Right lobe of liver (tissue), 6 donors: ENCODE results near the gene NFASC. TPM values are rescaled to one million over a fixed set of nuclear protein-coding genes. Genes with fewer than 3 reads are reported as not detected.

Experiments used
- ATAC-seq, 4 donors: fragments of 200-7000 bp; cut with Tn5 transposase; one replicate each; pipeline ENCODE4 v1.9.1; 2020; ENCODE audit warnings: mild to moderate bottlenecking in 4 of 4, moderate library complexity in 4 of 4
- DNase-seq, 3 donors: peaks; one replicate each; pipeline ENCODE4 v3.0.0-alpha.2; 2020
- H3K27ac ChIP-seq, 3 donors: fragments of 200-600 bp; one replicate each; pipeline ENCODE4 v1.8.0; 2022
- H3K27me3 ChIP-seq, 2 donors: fragments of 200-600 bp; one replicate each; pipeline ENCODE4 v1.8.0; 2022
- H3K36me3 ChIP-seq, 4 donors: fragments of 200-600 bp; sonication (generic) in 1 of 4; one replicate each; pipeline versions ENCODE4 v1.5.1 to v1.8.0; 2017 to 2022; ENCODE audit warnings: control low read depth in 1 of 4
- H3K4me1 ChIP-seq, 4 donors: fragments of 200-600 bp; sonication (generic) in 1 of 4; one replicate each; pipeline versions ENCODE4 v1.5.1 to v1.8.0; 2017 to 2022; ENCODE audit warnings: control low read depth in 1 of 4
- H3K4me3 ChIP-seq, 3 donors: fragments of 200-600 bp; one replicate each; pipeline ENCODE4 v1.8.0; 2022
- H3K9me3 ChIP-seq, 4 donors: fragments of 200-600 bp; sonication (generic) in 1 of 4; one replicate each; pipeline versions ENCODE4 v1.5.1 to v1.8.0; 2017 to 2022; ENCODE audit warnings: control low read depth in 1 of 4
- POLR2A ChIP-seq: fragments of 450-650 bp; IDR thresholded peaks from one replicate; pipeline ENCODE4 v1.6.1; 2017; ENCODE audit warnings: antibody characterized with exemption, mild to moderate bottlenecking
- WGBS: methylation state at CpG from one replicate; pipeline ENCODE4 v1.1.6; 2018; ENCODE audit warnings: low coverage, low lambda C conversion rate; ENCODE audit not compliant: insufficient coverage; ENCODE audit errors: missing lambda C conversion rate; 5-methylcytosine and 5-hydroxymethylcytosine counted together
- intact Hi-C, 2 donors: fragments of 100-400 bp; cut with DNase I; formaldehyde crosslinking; loops; one replicate each; pipeline versions ENCODE4 v1.11.2 to v1.14.1; 2022
- total RNA-seq, 6 experiments: library from RNA; depleted of rRNA in 2 of 6; stranded (reverse); fragments of >200 nt in 2 of 6; fragmentation: NEBNext Ultra II Directional in 3 of 6; extraction: Animal tissue kit (Norgen Biotek cat#: 25700) in 3 of 6; gene quantifications; one replicate each; pipeline versions ENCODE4 v1.1.0 to v1.2.4, GENCODE V29; 2016 to 2023
- TF ChIP-seq, protein P1 (sequence below), 4 donors: fragments of 200-600 bp in 3 of 4; fragments of 450-650 bp in 1 of 4; IDR thresholded peaks; one replicate each; pipeline versions ENCODE4 v1.5.1 to v1.8.0; 2016 to 2022; ENCODE audit warnings: antibody characterized with exemption in 4 of 4, mild to moderate bottlenecking in 2 of 4
- donor health status: DM: no; HTN: yes; CAD: no.
- donor health status: DM: no; HTN: no; CAD: no.
- donor health status: DM: no; HTN: no; CAD: no.
- donor health status: DM: no; HTN: yes; CAD: no.
- donor health status: DM: no; HTN: yes; CAD: no.

Gene NFASC
- total RNA-seq, 6 experiments from 2014 or later, result 3.2 to 7.8 (median 5.6) TPM

DNA sequence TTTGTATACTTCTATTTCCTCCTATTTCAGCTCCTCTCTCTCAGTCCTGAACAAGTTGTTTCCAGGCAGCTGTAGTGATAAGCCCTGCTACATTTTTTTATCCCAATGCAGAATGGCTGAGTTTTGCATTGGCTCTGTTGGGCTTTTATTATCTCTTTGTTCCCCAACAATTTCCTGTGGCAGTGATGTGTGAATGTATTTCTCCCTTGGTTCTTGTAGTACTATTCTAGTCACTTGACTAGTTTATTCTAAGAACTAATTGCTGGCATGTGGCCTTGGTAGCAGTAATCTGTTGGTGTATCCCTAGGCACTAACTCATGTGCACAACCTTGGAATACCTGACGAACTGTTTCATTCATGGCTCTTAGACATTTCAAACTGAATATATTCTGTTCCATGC is 60.7 kb downstream of the NFASC start:
- Histone ChIP-seq H3K9me3 (no peaks in the 10 kb centered on the region), H3K27ac (no peak overlapping the region), H3K4me3 (no peak overlapping the region), H3K27me3 (no peaks in the 10 kb centered on the region), H3K36me3 (no peaks in the 10 kb centered on the region), H3K4me1 (no peaks in the 10 kb centered on the region)
- TF ChIP-seq, protein P1, sequence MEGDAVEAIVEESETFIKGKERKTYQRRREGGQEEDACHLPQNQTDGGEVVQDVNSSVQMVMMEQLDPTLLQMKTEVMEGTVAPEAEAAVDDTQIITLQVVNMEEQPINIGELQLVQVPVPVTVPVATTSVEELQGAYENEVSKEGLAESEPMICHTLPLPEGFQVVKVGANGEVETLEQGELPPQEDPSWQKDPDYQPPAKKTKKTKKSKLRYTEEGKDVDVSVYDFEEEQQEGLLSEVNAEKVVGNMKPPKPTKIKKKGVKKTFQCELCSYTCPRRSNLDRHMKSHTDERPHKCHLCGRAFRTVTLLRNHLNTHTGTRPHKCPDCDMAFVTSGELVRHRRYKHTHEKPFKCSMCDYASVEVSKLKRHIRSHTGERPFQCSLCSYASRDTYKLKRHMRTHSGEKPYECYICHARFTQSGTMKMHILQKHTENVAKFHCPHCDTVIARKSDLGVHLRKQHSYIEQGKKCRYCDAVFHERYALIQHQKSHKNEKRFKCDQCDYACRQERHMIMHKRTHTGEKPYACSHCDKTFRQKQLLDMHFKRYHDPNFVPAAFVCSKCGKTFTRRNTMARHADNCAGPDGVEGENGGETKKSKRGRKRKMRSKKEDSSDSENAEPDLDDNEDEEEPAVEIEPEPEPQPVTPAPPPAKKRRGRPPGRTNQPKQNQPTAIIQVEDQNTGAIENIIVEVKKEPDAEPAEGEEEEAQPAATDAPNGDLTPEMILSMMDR (IDR thresholded peaks at IDR 0.05), result no peak
- no peak for TF ChIP-seq POLR2A
- ATAC-seq (no peak), DNase-seq (no peak)
- 58% methylated on average over 1 of the region's 1 CpG for WGBS
- intact Hi-C loops, result loop anchor here in 1 of 2 donors (10.0 kb wide), 1 partner anchor 107 kb away; no protein-coding TSS in a partner anchor

DNA sequence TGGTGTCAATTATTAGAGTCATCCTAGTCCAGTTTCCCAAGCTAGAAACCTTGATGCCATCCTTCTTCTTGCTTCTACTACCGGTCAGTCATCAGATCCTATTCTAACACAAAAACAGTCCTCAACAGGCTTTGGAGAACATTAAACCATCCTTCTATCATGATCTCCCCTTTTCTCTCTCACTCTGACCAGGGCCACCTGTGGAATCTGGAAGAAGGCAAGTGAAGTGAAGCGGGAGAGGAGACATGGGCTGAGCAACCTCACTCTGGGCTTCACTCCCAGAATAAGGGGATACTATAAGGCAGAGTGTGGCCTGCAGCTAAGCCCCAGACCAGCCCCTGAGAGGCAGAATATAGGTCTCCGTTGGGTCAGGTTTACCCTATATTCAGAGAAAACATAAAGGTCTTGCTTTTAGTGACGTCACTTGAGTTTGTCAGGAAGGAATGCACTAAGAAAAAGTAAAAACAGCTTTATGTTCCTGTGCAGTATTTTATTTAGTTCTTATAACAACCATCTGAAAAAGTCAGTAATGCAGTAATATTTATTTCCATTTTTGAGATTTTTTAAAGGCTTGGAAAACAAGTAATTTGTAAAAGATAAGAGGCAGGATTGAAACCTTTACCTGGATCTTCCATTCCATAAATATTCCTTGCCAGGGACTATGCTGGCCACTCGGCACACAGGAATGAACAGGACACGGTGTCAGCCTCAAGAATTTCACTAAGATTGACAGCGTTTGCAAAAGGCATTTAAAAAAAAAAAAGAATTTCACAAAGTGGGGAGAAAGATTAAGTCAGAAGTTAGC is 61.3 kb downstream of the NFASC start:
- no peak for TF ChIP-seq POLR2A
- TF ChIP-seq, protein P1 (IDR thresholded peaks at IDR 0.05), result no peak
- DNase-seq (no peak), ATAC-seq (no peak)
- Histone ChIP-seq H3K4me3 (no peak overlapping the region), H3K36me3 (no peaks in the 10 kb centered on the region), H3K4me1 (no peaks in the 10 kb centered on the region), H3K27ac (no peak overlapping the region), H3K9me3 (no peaks in the 10 kb centered on the region), H3K27me3 (no peaks in the 10 kb centered on the region)
- WGBS, result 86% methylated on average over 7 of the region's 7 CpGs
- intact Hi-C loops, result loop anchor here in 1 of 2 donors (10.0 kb wide), 1 partner anchor 107 kb away; no protein-coding TSS in a partner anchor

GRCh38 chr1:204932573-204932909 is 61.9 kb downstream of the NFASC start:
- no peak overlapping the region for H3K4me3 ChIP-seq
- intact Hi-C loops, result loop anchor here in 1 of 2 donors (10.0 kb wide), 1 partner anchor 108 kb away; no protein-coding TSS in a partner anchor
- no peak overlapping the region for H3K27ac ChIP-seq
- ATAC-seq, result no peak
- DNase-seq, result no peak
- no peaks in the 10 kb centered on the region for H3K4me1 ChIP-seq
- H3K27me3 ChIP-seq, result no peaks in the 10 kb centered on the region
- TF ChIP-seq POLR2A, result no peak
- TF ChIP-seq, protein P1 (IDR thresholded peaks at IDR 0.05), result no peak
- no peaks in the 10 kb centered on the region for H3K9me3 ChIP-seq
- 61% methylated on average over 7 of the region's 7 CpGs for WGBS
- no peaks in the 10 kb centered on the region for H3K36me3 ChIP-seq

DNA sequence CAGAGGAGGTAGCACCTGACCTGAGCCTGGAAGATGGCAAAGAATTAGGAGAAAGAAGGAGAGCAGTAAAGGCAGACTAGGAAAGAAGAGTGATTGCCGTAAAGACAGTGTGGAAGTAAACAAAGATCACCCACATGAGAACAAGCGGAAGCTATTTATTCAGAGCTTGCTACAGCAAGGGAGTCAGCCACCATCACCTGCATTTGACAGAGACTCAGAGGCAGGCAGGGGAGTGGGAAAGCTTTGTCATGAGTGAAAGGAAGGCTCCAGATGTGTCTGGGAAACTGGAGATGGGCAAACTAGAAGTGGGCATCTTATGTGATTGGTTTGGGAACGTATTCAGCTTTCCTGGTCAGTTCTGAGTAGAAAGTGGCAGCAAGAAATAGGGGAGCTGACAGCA is 64.5 kb downstream of the NFASC start:
- H3K27me3 ChIP-seq, result no peaks in the 10 kb centered on the region
- WGBS, result 75% methylated on average over 3 of the region's 3 CpGs
- DNase-seq, result no peak
- H3K4me1 ChIP-seq, result no peaks in the 10 kb centered on the region
- no peak overlapping the region for H3K27ac ChIP-seq
- no peaks in the 10 kb centered on the region for H3K9me3 ChIP-seq
- intact Hi-C loops, result loop anchor here in 1 of 2 donors (10.0 kb wide), 1 partner anchor 110 kb away; no protein-coding TSS in a partner anchor
- TF ChIP-seq, protein P1 (IDR thresholded peaks at IDR 0.05), result no peak
- TF ChIP-seq POLR2A, result no peak
- no peak overlapping the region for H3K4me3 ChIP-seq
- no peak for ATAC-seq
- no peaks in the 10 kb centered on the region for H3K36me3 ChIP-seq
